HG03439 (cell line): ENCODE data around the gene DGAT2.

ENCODE experiments used
- ATAC-seq: cut with Tn5 transposase; IDR thresholded peaks from one replicate; pipeline ENCODE4 v1.9.1; 2021; ENCODE audit warnings: mild to moderate bottlenecking, moderate library complexity; ENCODE audit not compliant: unreplicated experiment

DGAT2 gene

DNA sequence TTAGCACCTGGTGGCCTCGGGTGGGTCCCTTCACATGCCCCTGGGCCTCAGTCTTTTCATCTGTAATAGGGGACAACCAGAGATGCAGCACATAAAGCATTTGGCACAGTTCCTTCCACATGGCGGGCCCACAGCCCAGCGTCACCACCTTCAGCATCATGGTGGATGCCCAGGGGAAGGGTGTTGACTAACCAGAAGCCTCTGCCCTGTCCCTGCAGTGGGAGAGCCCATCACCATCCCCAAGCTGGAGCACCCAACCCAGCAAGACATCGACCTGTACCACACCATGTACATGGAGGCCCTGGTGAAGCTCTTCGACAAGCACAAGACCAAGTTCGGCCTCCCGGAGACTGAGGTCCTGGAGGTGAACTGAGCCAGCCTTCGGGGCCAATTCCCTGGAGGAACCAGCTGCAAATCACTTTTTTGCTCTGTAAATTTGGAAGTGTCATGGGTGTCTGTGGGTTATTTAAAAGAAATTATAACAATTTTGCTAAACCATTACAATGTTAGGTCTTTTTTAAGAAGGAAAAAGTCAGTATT is 31.6 kb downstream of the DGAT2 start:
- ATAC-seq: no peak

DNA sequence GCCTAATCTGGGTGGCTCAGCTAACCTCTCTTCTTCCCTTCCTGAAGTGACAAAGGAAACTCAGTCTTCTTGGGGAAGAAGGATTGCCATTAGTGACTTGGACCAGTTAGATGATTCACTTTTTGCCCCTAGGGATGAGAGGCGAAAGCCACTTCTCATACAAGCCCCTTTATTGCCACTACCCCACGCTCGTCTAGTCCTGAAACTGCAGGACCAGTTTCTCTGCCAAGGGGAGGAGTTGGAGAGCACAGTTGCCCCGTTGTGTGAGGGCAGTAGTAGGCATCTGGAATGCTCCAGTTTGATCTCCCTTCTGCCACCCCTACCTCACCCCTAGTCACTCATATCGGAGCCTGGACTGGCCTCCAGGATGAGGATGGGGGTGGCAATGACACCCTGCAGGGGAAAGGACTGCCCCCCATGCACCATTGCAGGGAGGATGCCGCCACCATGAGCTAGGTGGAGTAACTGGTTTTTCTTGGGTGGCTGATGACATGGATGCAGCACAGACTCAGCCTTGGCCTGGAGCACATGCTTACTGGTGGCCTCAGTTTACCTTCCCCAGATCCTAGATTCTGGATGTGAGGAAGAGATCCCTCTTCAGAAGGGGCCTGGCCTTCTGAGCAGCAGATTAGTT is 32.3 kb downstream of the DGAT2 start:
- no peak for ATAC-seq

DNA sequence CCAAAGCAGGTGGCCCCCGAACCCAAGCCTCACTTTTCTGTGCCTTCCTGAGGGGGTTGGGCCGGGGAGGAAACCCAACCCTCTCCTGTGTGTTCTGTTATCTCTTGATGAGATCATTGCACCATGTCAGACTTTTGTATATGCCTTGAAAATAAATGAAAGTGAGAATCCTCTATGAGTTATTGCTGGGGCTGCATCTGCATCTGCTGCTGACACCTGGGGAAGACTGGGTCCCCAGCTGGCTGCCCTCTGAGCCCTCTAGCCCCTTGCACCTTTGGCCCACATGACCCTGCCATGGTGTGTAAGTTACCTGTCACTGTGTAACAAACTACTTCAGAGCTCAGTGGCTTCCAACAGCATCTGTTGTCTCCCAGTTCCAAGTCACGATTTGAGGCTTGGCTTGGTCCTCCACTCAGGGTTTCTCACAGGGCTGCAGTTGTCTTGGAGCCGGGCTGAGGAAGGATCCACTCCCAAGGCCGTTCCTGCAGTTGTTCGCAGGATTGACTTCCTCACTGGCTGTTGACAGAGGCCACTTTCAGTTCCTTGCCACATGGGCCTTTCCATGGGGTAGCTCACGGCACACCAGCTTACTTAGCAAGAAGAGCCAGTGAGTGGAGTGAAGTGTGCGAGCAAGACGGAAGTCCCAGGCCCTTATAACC is 32.9 kb downstream of the DGAT2 start:
- ATAC-seq: no peak

GRCh38 chr11:75802021-75802912 is 33.7 kb downstream of the DGAT2 start:
- ATAC-seq: no peak

DNA sequence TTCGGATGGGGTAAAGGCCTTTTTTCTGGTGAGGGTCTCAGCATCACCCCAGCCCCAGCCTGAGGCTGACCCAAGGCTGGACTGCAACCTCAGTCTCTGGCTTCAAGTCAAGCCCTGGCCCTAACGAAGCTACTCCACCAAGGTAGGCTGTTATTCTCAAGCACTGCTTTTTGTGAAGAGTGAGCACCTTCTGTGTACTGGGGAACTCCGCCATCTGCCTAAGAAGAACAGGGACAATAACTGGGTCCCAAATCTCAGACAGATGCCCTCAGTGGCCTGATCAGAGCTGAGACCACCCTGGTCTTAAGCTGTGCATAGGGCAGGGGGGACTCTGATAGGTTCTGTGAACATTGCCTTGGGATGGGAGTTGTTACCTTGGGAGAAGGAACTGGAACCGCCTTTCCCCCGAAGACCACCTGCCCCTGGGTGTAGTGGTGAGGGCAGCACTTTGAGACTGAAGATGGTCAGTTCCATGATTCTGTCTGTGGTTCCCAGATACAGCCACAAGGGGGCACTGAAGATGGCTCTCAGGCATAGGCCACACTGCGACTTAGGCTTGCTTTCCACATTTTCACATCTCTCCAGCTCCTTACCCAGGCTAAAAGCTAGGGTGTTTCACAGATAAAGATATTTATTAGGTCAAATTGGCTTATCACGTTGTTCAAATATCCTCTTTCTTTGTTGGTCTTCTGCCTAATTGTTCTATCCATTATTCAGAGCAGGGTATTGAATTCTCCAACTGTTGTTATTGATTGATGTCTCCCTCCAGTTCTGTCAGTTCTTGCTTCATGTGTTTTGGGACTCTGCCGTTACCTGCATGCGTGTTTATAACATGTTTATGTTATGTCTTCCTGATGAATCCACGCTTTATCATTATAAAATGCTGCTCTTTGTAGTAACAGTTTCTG is 34.6 kb downstream of the DGAT2 start:
- ATAC-seq: peak; percentile 60

DNA sequence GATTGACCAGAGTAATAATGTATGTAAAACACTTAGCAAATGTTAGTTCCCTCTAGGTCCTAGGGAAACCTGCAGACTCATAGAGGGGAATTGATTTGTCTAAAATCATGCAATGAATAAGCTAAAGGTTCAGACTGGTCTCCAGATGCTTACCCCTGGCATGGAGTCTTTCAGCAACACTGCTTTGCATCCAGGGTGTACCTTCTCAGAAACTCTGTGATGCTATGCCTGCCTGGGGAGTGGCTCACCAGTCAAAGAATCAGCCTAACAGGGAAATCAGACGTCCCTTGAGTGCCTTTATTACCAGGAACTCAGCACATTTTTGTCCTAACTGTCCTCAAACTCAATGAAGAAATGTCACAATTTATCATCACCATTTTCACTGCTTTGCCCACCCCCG is 40.5 kb downstream of the DGAT2 start:
- ATAC-seq: no peak

DNA sequence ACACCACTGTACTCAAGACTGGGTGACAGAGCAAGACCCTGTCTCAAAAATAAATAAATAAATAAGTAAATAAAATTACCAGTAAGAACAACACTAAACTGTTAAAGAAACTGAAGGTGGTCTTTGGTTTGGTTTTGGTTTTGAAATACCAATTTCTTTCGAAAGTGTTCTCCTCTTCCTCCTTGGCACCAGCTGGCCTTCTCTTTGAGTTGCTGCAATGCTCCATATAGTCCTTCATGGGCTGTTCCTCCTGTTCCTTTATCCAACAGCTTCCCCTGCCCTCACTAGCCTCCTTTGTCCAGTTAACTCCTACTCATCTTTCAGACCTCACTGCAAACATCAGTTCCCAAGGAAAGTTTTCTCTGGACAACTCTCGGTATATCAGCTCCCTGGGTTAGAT is 41.4 kb downstream of the DGAT2 start:
- ATAC-seq: no peak

- peak; percentile 19 for ATAC-seq
Measured at GRCh38 chr11:75810637-75811390, 42.2 kb downstream of the DGAT2 start.

DNA sequence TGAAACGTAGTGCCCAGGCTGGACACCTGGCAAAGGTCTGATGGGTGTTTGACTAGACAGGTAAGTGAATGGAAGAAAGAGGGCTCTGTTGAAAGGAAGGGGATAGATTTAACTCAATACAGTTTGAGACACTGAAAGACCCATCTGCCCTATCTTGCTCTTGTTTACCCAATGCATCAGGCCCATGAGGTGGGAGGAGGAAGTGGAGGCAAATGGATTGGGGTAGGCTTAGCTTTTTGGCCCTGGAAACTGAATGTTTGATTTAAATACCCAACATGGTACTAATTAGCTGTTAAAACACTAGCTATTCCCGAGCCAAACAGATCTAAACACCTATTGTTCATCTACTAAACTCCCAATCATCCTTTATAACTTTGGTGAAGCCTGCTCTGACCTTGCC is 42.9 kb downstream of the DGAT2 start:
- ATAC-seq: no peak

DNA sequence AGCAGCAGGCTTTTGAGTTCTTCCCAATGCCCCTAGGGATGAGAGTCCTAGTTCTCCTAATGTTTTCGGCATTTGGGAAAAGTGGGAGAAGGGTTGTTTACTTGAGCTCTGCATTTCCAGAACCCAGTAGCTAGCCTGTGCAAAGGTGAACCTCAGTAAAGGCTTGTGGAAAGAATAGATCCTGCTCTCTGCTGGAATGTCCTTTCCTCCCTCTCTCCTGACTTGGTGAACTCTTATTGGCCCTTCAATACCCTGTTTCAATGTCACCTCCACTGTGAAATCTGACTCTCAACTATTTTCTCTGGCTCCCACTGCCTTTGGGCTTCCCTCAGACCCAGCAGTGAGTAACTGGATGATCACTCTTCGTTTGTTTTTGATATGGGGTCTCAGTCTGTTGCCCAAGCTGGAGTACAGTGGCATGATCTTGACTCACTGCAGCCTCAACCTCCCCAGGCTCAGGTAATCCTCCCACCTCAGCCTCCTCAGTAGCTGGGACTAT is 44.0 kb downstream of the DGAT2 start:
- no peak for ATAC-seq

DNA sequence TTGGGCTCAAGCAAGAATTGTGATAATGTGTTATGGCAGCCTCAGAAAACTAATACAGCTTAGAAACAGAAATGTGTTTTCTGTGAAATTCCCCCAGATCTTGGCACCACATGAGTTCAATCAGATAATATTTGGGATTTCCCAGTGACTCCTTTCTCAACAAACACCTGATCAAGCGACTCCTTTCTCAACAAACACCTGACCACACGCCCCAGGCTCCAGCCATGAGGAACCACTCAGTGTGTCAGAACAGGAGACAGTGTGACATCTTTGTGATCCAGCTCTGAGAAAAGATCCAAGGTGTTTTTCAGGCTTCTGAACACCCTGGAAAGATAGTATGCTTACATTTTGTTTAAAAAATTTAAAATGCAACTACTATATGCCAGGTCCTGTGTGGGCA is 44.5 kb downstream of the DGAT2 start:
- ATAC-seq: no peak

DNA sequence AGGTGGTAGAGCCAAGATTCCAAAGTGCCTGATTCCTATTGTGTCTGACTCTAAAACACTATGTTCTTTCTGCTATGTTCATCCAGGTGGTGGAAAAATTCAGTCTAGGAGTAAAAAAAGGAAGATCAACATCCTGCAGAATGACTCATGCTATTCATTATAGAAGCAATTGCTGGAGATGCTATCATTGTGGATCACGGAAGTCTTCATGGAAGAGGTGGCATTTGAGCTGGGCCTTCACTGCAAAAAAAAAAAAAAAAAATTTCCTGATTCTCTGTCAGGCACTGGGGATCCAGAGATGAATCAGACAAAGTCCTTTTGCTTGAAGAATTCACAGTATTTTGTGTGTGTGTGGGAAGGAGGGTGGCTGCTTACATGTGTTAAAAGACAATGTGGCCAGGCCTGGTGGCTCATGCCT is 45.1 kb downstream of the DGAT2 start:
- no peak for ATAC-seq

DNA sequence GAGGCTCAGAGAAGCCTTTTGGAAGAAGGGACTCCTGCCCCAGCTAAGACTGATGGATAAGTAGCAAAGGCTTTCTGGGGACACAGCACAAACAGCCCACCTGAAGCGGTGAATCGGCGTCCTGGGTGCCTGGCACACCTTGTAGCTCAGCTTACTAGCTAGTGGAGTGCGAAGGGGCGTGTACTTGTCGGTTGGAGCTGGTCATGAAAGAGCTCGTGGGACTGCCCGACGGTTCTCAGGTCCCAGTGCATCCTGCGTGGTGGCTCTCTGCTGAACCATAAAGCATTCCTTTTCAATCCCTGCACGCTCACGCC is 45.7 kb downstream of the DGAT2 start:
- peak; percentile 21 for ATAC-seq

DNA sequence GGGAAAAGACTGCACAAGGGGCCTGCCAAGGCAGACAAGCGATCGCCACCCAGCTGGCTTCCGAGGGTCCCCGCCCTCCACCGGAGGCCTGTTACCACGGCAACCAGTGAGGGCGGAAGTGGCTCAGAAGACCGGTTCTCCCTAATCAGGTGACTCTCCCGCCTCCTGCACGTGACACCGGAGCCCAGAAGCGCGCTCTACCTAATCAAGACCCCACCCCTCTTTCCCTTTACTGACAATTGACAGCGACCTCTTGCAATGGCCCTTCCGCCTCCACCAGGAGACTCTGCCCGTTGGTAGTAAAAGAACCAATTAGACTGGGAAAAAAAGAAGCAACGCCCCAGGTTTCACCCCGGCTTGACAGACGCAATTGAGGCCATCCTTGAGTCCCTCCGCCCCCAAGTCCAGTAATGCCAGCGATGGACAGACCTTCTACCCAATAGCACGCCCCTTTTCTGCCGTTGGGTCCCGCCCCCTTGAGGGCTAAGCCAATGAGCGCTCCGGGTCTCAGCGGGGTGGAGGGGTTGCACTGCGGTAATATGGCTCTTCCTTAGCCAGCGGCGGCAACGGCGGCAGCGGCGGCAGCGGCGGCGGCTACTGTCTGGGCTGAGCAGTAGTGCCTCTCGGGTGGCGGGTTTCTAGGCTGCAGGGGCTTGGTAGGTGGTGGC is 46.2 kb downstream of the DGAT2 start, which contains the start of gene UVRAG:
UVRAG (plus strand) TSS at position 534 of the 668 bp plus-strand sequence. CDS start 198 bp downstream, outside the sequence.
- peak; percentile 73 for ATAC-seq

- ATAC-seq: peak; percentile 21
Measured at GRCh38 chr11:75815345-75816168, 47.0 kb downstream of the DGAT2 start.

DNA sequence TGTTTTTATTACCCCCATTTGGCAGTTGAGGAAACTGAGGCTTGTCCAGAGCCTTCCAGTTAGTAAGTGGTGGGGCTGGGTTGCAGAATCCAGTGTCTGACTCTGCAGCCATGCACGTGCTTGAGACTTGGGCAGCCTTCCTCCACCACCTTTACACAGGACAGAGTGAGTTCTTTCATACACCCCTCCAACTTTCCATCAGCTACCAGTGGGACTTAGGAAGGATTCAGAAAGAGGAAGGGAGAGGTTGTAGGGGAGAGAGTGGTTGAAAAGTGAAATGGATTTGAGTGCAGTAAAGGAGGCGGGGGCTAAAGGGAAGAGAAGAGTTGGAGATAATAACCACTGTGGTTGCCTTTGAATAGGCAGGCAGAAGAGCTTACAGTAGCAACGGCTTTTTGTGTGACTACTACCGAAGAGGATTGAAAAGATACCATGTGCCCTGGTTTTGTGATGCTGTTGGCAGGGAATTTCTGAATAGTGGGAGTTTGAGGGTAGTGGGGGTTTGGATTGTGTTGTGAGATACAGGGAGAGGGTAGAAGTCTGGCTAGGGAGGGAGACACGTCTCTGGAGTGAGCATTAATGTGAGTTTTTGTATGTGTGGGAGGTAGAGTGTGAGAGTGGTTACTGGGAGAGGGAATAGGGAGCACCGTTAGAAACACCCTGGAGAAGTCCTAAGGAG is 48.1 kb downstream of the DGAT2 start:
- no peak for ATAC-seq

DNA sequence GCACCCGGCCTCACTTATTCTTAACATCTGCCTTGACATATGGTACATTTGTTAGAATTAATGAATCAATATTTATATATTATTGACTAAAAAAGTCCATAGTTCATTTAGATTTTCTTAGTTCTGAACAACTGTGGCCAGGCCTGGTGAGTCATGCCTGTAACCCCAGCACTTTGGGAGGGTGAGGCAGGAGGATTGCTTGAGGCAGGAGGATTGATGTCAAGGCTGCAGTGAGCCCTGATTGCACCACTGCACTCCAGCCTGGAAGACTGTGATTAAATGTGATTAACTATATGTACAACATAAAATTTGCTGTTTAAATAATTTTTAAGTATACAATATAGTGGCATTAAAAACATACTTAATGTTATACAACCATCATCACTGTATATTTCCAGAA is 52.1 kb downstream of the DGAT2 start:
- no peak for ATAC-seq

GRCh38 chr11:75821202-75821601 is 52.6 kb downstream of the DGAT2 start:
- no peak for ATAC-seq
